WERI-Rb-1 (cell line): Measurements from ENCODE around the gene KMT5C.

Source experiments
- DNase-seq: peaks from one replicate; pipeline ENCODE4 v3.0.0-alpha.2; 2020
- H3K27ac ChIP-seq: fragments of 250-450 bp; sonication (Bioruptor Pico); 2 replicates; pipeline ENCODE4 v1.5.1; 2020; ENCODE audit warnings: mild to moderate bottlenecking, moderate library complexity
- H3K27me3 ChIP-seq: fragments of 250-450 bp; sonication (Bioruptor Pico); 2 replicates; pipeline ENCODE4 v1.5.1; 2021; ENCODE audit warnings: mild to moderate bottlenecking, low read depth, moderate library complexity; ENCODE audit not compliant: insufficient read depth, severe bottlenecking
- H3K36me3 ChIP-seq: fragments of 250-450 bp; sonication (Bioruptor Pico); 2 replicates; pipeline ENCODE4 v1.5.1; 2020; ENCODE audit warnings: mild to moderate bottlenecking, moderate library complexity
- H3K4me3 ChIP-seq: 2 replicates; pipeline ENCODE4 v1.5.1; 2011; ENCODE audit warnings: low read depth, mild to moderate bottlenecking, control low read depth, low read length
- H3K9me3 ChIP-seq: fragments of 250-450 bp; sonication (Bioruptor Pico); 2 replicates; pipeline ENCODE4 v1.5.1; 2021; ENCODE audit warnings: mild to moderate bottlenecking, moderate library complexity; ENCODE audit not compliant: severe bottlenecking
- TF ChIP-seq, protein P1 (sequence below): IDR thresholded peaks from 2 replicates; pipeline ENCODE4 v1.5.1; 2011; ENCODE audit warnings: low read depth, mild to moderate bottlenecking, control low read depth, inconsistent platforms, low read length

Gene KMT5C

DNA sequence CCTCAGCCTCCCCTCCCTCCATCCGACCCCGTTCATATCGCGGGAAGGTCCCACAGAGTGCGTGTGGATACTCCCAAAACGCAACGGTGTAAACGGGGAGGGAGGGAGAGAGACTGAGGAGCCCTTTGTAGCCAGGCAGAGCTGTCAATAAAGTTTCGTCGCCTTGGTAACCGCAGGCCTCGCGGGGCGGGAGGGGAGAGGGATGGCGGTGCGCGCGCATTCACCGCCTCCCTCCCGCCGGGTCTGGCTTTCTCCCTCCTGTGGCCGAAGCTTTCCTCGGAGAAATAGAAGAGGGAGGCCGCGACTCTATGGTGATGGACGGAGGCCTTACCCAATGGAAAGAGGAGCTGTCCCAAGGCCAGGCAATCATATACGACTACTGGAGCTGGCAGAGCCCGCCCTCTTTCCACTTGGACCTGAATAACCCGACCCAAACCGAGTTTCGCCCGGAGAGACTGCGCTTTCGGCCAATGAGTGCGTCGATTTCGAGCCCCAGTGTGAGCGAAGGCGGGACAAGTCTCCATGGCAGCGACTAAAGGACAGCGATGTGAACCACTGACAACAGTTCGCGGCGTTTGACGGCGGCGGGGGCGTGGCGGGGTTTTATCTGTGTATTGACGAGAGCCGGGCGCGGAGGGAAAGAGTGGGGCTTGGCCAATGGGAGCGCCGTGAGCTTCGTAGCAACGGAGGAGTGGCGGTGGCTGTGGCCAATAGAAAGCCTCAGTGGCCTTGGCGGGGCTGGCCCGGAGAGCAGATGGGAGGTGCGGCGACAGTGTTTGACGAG is at the start of gene KMT5C:
Gene KMT5C (plus strand): TSS at position 772 of the 784 bp plus-strand sequence. CDS start 2,061 bp downstream, outside the sequence.
- Histone ChIP-seq H3K36me3 (peaks cover 25% of the 10 kb centered on the region), H3K27ac (peak within 1 kb of the TSS; percentile 95), H3K27me3 (no peaks in the 10 kb centered on the region), H3K9me3 (no peaks in the 10 kb centered on the region), H3K4me3 (peak within 1 kb of the TSS; percentile 93)
- TF ChIP-seq, protein P1, sequence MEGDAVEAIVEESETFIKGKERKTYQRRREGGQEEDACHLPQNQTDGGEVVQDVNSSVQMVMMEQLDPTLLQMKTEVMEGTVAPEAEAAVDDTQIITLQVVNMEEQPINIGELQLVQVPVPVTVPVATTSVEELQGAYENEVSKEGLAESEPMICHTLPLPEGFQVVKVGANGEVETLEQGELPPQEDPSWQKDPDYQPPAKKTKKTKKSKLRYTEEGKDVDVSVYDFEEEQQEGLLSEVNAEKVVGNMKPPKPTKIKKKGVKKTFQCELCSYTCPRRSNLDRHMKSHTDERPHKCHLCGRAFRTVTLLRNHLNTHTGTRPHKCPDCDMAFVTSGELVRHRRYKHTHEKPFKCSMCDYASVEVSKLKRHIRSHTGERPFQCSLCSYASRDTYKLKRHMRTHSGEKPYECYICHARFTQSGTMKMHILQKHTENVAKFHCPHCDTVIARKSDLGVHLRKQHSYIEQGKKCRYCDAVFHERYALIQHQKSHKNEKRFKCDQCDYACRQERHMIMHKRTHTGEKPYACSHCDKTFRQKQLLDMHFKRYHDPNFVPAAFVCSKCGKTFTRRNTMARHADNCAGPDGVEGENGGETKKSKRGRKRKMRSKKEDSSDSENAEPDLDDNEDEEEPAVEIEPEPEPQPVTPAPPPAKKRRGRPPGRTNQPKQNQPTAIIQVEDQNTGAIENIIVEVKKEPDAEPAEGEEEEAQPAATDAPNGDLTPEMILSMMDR = no peak
- DNase-seq = peak; percentile 100

DNA sequence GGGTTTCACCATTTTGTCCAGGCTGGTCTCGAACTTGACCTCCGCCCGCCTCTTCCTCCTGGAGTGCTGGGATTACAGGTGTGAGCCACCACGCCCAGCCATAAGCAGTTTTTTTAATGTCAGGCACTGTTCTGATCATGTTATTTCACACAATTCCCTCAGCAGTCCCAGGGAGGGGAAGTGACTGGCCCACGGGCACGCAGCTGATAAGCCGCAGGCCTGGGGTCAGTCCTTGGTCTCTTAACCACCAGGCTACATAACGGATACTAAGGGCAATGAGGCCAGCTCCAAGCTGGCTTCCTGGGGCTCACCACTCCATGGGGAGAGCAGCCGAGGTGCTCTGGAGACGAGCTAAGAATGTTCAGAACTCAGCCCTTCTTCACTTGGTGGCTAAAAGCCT is 42.4 kb upstream of the KMT5C start:
- H3K36me3 ChIP-seq = peaks cover 56% of the 10 kb centered on the region
- no peak overlapping the region for H3K27ac ChIP-seq
- TF ChIP-seq, protein P1 = no peak
- DNase-seq = no peak
- H3K27me3 ChIP-seq = no peaks in the 10 kb centered on the region
- no peaks in the 10 kb centered on the region for H3K9me3 ChIP-seq
- no peak overlapping the region for H3K4me3 ChIP-seq

GRCh38 chr19:55299991-55300390 is 39.7 kb upstream of the KMT5C start:
- Histone ChIP-seq H3K36me3 (peaks cover 58% of the 10 kb centered on the region), H3K9me3 (no peaks in the 10 kb centered on the region), H3K27ac (no peak overlapping the region), H3K4me3 (no peak overlapping the region), H3K27me3 (no peaks in the 10 kb centered on the region)
- DNase-seq = no peak
- TF ChIP-seq, protein P1 = no peak

DNA sequence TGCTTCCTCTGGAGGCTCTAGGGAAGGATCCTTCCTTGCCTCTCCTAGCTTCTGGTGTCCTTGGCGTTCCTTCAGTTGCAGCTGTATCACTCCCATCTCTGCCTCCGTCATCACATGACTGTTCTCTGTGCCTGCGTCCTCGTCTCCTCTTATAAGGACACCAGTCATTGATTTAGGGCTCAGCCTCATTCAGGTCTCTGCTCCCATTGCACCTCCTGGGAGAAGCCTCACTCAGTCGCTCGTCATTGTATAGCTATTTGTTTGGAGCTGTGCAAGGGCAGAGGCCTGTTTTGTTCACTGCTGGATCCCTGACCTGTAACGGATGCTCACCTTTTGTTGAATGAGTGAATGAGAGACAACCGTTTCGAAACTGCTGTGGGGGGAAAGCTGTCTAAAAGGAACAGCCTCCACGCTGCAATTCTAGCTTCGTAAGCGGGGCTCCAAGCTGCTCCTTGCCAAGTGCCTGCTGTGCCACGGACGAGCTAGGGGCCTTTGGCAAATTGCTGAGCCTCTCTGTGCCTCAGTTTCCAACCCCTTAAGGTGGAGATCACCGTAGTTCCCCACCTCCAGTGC is 38.7 kb upstream of the KMT5C start:
- H3K27ac ChIP-seq = no peak overlapping the region; the same call in 1 of the 2 replicates
- no peak overlapping the region for H3K4me3 ChIP-seq
- H3K36me3 ChIP-seq = peaks cover 60% of the 10 kb centered on the region
- no peak for DNase-seq
- H3K9me3 ChIP-seq = no peaks in the 10 kb centered on the region
- TF ChIP-seq, protein P1 = no peak
- no peaks in the 10 kb centered on the region for H3K27me3 ChIP-seq

DNA sequence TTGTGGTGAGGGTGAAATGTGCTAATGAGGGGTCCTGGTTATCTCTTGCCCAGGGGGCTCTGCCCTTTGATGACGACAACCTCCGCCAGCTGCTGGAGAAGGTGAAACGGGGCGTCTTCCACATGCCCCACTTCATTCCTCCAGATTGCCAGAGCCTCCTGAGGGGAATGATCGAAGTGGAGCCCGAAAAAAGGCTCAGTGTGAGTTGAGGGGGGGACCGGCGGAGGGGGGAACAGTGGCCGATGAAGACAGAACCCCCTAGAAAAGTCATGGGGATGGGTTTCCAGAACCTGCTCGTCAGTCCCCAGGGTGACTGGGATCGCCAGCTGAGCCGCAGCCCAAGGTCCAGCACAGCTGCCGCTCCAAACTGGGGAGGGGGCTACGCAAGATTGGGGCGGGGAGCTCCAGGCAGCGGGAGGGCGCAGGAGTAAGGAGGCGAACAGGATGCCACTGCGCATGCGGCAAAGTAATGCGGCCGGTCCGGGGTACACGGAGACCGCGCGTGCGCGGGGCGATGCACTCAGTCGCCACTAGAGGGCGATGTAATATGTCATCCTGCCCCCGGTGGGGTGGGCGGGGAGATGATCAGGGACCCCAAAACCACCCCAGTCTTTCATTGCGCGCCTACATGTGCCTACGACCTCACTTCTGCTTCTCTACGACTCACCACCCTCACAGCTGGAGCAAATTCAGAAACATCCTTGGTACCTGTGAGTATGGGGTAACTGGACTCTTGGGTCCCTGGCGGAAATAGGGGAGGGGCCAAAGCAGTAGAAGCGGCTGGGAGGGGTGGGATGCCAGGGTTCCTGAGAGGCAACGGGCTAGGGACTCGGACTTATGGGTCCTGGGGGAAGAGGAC is 38.0 kb upstream of the KMT5C start:
- Histone ChIP-seq H3K4me3 (no peak overlapping the region), H3K27me3 (no peaks in the 10 kb centered on the region), H3K27ac (peak overlapping the region; percentile 40), H3K9me3 (no peaks in the 10 kb centered on the region), H3K36me3 (peaks cover 60% of the 10 kb centered on the region)
- peak; percentile 91 for DNase-seq
- TF ChIP-seq, protein P1 = peak; percentile 90
